IMR-90 (cell line): ENCODE results near the gene BLMH. TPM values are rescaled to one million over a fixed set of nuclear protein-coding genes. Genes with fewer than 3 reads are reported as not detected.

Experiments used
- ATAC-seq: fragments of 200-7000 bp; cut with Tn5 transposase; 2 replicates; pipeline ENCODE4 v1.9.1; 2020; ENCODE audit warnings: low read depth, mild to moderate bottlenecking, moderate library complexity
- BruUV-seq: library from RNA; stranded (reverse); fragments of 400-500 nt; replicated peaks from 2 replicates; lab custom pipeline; 2021; lab: Mats Ljungman, UMichigan
- CTCF ChIA-PET: fragments of 300-600 bp; formaldehyde crosslinking; extraction: SDS; loops from one replicate; lab custom pipeline; 2021; ENCODE audit warnings: antibody characterized with exemption; lab: Yijun Ruan, JAX
- POLR2A ChIA-PET: fragments of 300-600 bp; sonication (Branson Sonifier 250); formaldehyde crosslinking; loops from one replicate; lab custom pipeline; 2022; ENCODE audit warnings: antibody characterized with exemption; ENCODE audit not compliant: unreplicated experiment; lab: Charles Lee
- DNase-seq: peaks from one replicate; pipeline ENCODE4 v3.0.0; 2013
- H2AFZ ChIP-seq: replicated peaks from 2 replicates; pipeline ENCODE3; 2013; ENCODE audit warnings: low read length, mild to moderate bottlenecking; ENCODE audit not compliant: poor library complexity
- H2AK5ac ChIP-seq: 2 replicates; pipeline ENCODE4 v1.6.1; 2013; ENCODE audit warnings: low read depth, low read length, inconsistent platforms
- H2AK9ac ChIP-seq: replicated peaks from 2 replicates; pipeline ENCODE3; 2013; ENCODE audit warnings: mild to moderate bottlenecking, low read depth, low read length, moderate library complexity; ENCODE audit not compliant: poor library complexity
- H2BK120ac ChIP-seq: 2 replicates; pipeline ENCODE4 v1.6.1; 2013; ENCODE audit warnings: low read depth, low read length, inconsistent platforms
- H2BK15ac ChIP-seq: 3 replicates; pipeline ENCODE4 v1.6.1; 2013; ENCODE audit warnings: low read depth, low read length, inconsistent platforms
- H2BK20ac ChIP-seq: 2 replicates; pipeline ENCODE4 v1.6.1; 2013; ENCODE audit warnings: low read depth, mild to moderate bottlenecking, inconsistent platforms, low read length, moderate library complexity
- H2BK5ac ChIP-seq: 2 replicates; pipeline ENCODE4 v1.6.1; 2013; ENCODE audit warnings: mild to moderate bottlenecking, low read depth, low read length, inconsistent platforms; ENCODE audit not compliant: poor library complexity, severe bottlenecking
- H3K14ac ChIP-seq: replicated peaks from 2 replicates; pipeline ENCODE4 v1.6.1; 2013; ENCODE audit warnings: low read depth, low read length, inconsistent platforms
- H3K18ac ChIP-seq: 2 replicates; pipeline ENCODE4 v1.6.1; 2013; ENCODE audit warnings: low read depth, low read length, control low read depth
- H3K23ac ChIP-seq: 2 replicates; pipeline ENCODE4 v1.6.1; 2013; ENCODE audit warnings: low read depth, low read length, inconsistent platforms
- H3K27ac ChIP-seq: 2 replicates; pipeline ENCODE4 v1.5.1; 2013; ENCODE audit warnings: mild to moderate bottlenecking, control low read depth, low read length; ENCODE audit not compliant: insufficient read depth
- H3K27me3 ChIP-seq: 2 replicates; pipeline ENCODE4 v1.6.1; 2013; ENCODE audit warnings: low read length; ENCODE audit not compliant: control insufficient read depth, insufficient read depth
- H3K36me3 ChIP-seq: 2 replicates; pipeline ENCODE4 v1.6.1; 2013; ENCODE audit warnings: low read length, mixed read lengths; ENCODE audit not compliant: control insufficient read depth, insufficient read depth
- H3K4ac ChIP-seq: 2 replicates; pipeline ENCODE4 v1.6.1; 2013; ENCODE audit warnings: low read depth, low read length, inconsistent platforms
- H3K4me1 ChIP-seq: 2 replicates; pipeline ENCODE4 v1.6.1; 2013; ENCODE audit warnings: low read length, mixed read lengths; ENCODE audit not compliant: control insufficient read depth, insufficient read depth
- H3K4me2 ChIP-seq: 2 replicates; pipeline ENCODE4 v1.6.1; 2013; ENCODE audit warnings: low read depth, mild to moderate bottlenecking, control low read depth, low read length, moderate library complexity
- H3K4me3 ChIP-seq: 2 replicates; pipeline ENCODE4 v1.5.1; 2013; ENCODE audit warnings: low read depth, mild to moderate bottlenecking, control low read depth, low read length, moderate library complexity; ENCODE audit not compliant: insufficient read depth
- H3K56ac ChIP-seq: 2 replicates; pipeline ENCODE4 v1.6.1; 2013; ENCODE audit warnings: low read length, inconsistent platforms; ENCODE audit not compliant: insufficient read depth; ENCODE audit errors: extremely low read depth
- H3K79me1 ChIP-seq, 2 experiments: 2 replicates each; pipeline ENCODE4 v1.6.1; 2013; ENCODE audit warnings: low read length in 2 of 2, inconsistent platforms in 1 of 2, low read depth in 1 of 2
- H3K9ac ChIP-seq: 2 replicates; pipeline ENCODE4 v1.6.1; 2013; ENCODE audit warnings: low read depth, low read length, control low read depth
- H3K9me1 ChIP-seq: 2 replicates; pipeline ENCODE4 v1.6.1; 2013; ENCODE audit warnings: low read length, inconsistent platforms; ENCODE audit not compliant: insufficient read depth
- H3K9me3 ChIP-seq: 2 replicates; pipeline ENCODE4 v1.6.1; 2013; ENCODE audit warnings: low read length; ENCODE audit not compliant: control insufficient read depth, insufficient read depth
- H4K20me1 ChIP-seq: 2 replicates; pipeline ENCODE4 v1.6.1; 2013; ENCODE audit warnings: low read length, inconsistent platforms; ENCODE audit not compliant: insufficient read depth
- H4K5ac ChIP-seq: 2 replicates; pipeline ENCODE4 v1.6.1; 2013; ENCODE audit warnings: mild to moderate bottlenecking, low read depth, low read length, control low read depth
- H4K8ac ChIP-seq, 2 experiments: 2 replicates each; pipeline ENCODE4 v1.6.1; 2013; ENCODE audit warnings: low read depth in 2 of 2, low read length in 2 of 2, control low read depth in 1 of 2, inconsistent platforms in 1 of 2
- H4K91ac ChIP-seq: 2 replicates; pipeline ENCODE4 v1.6.1; 2013; ENCODE audit warnings: low read depth, low read length, inconsistent platforms; ENCODE audit not compliant: insufficient read depth
- BHLHE40 ChIP-seq: fragments of 150-350 bp; IDR thresholded peaks from 2 replicates; pipeline ENCODE4 v1.6.1; 2016; ENCODE audit warnings: mild to moderate bottlenecking, low read depth, low read length
- FOS ChIP-seq: fragments of 150-350 bp; IDR thresholded peaks from 2 replicates; pipeline ENCODE4 v1.6.1; 2016; ENCODE audit warnings: low read depth, low read length
- MAFK ChIP-seq: IDR thresholded peaks from 2 replicates; pipeline ENCODE4 v1.6.1; 2012; ENCODE audit warnings: low read depth, low read length, improper control_type of control experiment
- MAZ ChIP-seq: IDR thresholded peaks from 2 replicates; pipeline ENCODE4 v1.6.1; 2012; ENCODE audit warnings: low read depth, mild to moderate bottlenecking, low read length, improper control_type of control experiment, moderate library complexity, borderline replicate concordance
- NFE2L2 ChIP-seq: fragments of 150-350 bp; IDR thresholded peaks from 2 replicates; pipeline ENCODE4 v1.6.1; 2016; ENCODE audit warnings: low read depth, mild to moderate bottlenecking, low read length
- POLR2A ChIP-seq: IDR thresholded peaks from 2 replicates; pipeline ENCODE4 v1.6.1; 2012; ENCODE audit warnings: mild to moderate bottlenecking, low read depth, low read length
- RCOR1 ChIP-seq: IDR thresholded peaks from 2 replicates; pipeline ENCODE4 v1.6.1; 2012; ENCODE audit warnings: mild to moderate bottlenecking, low read length, improper control_type of control experiment; ENCODE audit not compliant: insufficient replicate concordance
- RFX5 ChIP-seq: IDR thresholded peaks from 2 replicates; pipeline ENCODE4 v1.8.0; 2012; ENCODE audit warnings: low read depth, mild to moderate bottlenecking, low read length, moderate library complexity
- SMC3 ChIP-seq: fragments of 150-350 bp; IDR thresholded peaks from 2 replicates; pipeline ENCODE4 v1.6.1; 2016; ENCODE audit warnings: low read depth, mild to moderate bottlenecking, antibody characterized with exemption, low read length, moderate library complexity
- WGBS, 2 experiments: methylation state at CpG; one replicate each; pipeline versions ENCODE4 v1.1.5 to v1.1.7; 2013; ENCODE audit warnings: missing lambda C conversion rate in 2 of 2; ENCODE audit not compliant: insufficient read length in 1 of 2; ENCODE audit errors: extremely low coverage in 2 of 2; 5-methylcytosine and 5-hydroxymethylcytosine counted together
- dilution Hi-C: fragments of 300-500 bp; cut with HindIII; formaldehyde crosslinking; loops from one replicate; pipeline ENCODE4 v1.14.3; 2018; ENCODE audit warnings: low sequenced_read_pairs; ENCODE audit not compliant: unreplicated experiment
- in situ Hi-C: fragments of 300-500 bp; cut with MboI; formaldehyde crosslinking; loops from 3 replicates; pipeline ENCODE4 v1.14.3; 2019; ENCODE audit warnings: low sequenced_read_pairs, inconsistent platforms, mixed read lengths
- intact Hi-C: fragments of 100-400 bp; cut with micrococcal nuclease; formaldehyde crosslinking; loops from 2 replicates; pipeline ENCODE4 v1.10.0; 2022
- polyA plus RNA-seq, 3 experiments: library from polyadenylated mRNA; depleted of rRNA; stranded (reverse); fragments of >200 nt; gene quantifications; 2 replicates each; pipeline ENCODE4 v1.2.3, GENCODE V29; 2012; ENCODE audit warnings: low replicate concordance in 1 of 3
- total RNA-seq: library from RNA; depleted of rRNA; stranded (reverse); fragments of >200 nt; gene quantifications from 2 replicates; pipeline ENCODE4 v1.2.3, GENCODE V29; 2012
- TF ChIP-seq, protein P1 (sequence below): conservative IDR thresholded peaks from 2 replicates; pipeline ENCODE4 v1.5.1; 2012; ENCODE audit warnings: mild to moderate bottlenecking, low read depth, low read length, improper control_type of control experiment

The BLMH gene
- total and polyA plus RNA-seq, 2 of the 4 experiments (the other 2 are of a cell fraction): 17.3 to 20.8 TPM

DNA sequence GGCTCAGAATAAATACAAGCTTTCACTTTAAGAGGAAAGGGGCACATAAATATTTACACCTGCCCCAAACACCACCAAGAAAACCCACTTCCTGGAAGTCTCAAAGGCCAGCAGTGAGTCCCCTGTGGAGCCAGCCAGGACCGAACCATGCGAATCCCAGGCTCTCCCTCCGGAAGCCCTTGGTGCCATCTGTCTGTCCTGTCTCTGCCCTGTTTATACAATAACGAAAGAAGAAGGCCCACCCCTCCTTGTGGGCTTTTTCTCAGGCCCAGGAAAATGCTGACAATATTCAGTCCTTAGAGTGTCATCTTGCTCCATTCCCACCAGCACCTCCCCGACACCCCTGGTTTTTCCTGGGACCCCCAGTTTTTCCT lies 52.7 kb downstream of the BLMH start:
- Histone ChIP-seq H3K18ac (no peak overlapping the region), H3K4me1 (peaks cover 5% of the 10 kb centered on the region; the same call in 1 of the 2 replicates), H3K27me3 (peaks cover 49% of the 10 kb centered on the region), H3K23ac (no peak overlapping the region), H3K36me3 (no peaks in the 10 kb centered on the region), H3K79me1 (no peaks in the 10 kb centered on the region), H3K27ac (no peak overlapping the region), H2BK5ac (no peak overlapping the region), H4K20me1 (no peaks in the 10 kb centered on the region), H3K4me2 (no peak overlapping the region), H4K91ac (no peak overlapping the region), H3K9me1 (no peaks in the 10 kb centered on the region; the same call in 1 of the 2 replicates), H2AK9ac (no peak overlapping the region), H2BK20ac (no peak overlapping the region), H3K14ac (no peak overlapping the region), H3K56ac (no peak overlapping the region), H3K9me3 (no peaks in the 10 kb centered on the region; the same call in 1 of the 2 replicates), H3K4me3 (no peak overlapping the region), H2BK15ac (no peak overlapping the region), H2AFZ (no peak overlapping the region), H2AK5ac (no peak overlapping the region), H2BK120ac (no peak overlapping the region), H4K5ac (no peak overlapping the region), H3K9ac (no peak overlapping the region), H3K4ac (no peak overlapping the region), H4K8ac (no peak overlapping the region)
- no peak for DNase-seq
- intact Hi-C loops (no loop called here), dilution Hi-C loops (no loop called here), in situ Hi-C loops (no loop called here)
- TF ChIP-seq POLR2A (no peak), RCOR1 (no peak), FOS (no peak), SMC3 (no peak), BHLHE40 (no peak), MAFK (no peak), MAZ (no peak), NFE2L2 (no peak), RFX5 (no peak)
- TF ChIP-seq, protein P1, sequence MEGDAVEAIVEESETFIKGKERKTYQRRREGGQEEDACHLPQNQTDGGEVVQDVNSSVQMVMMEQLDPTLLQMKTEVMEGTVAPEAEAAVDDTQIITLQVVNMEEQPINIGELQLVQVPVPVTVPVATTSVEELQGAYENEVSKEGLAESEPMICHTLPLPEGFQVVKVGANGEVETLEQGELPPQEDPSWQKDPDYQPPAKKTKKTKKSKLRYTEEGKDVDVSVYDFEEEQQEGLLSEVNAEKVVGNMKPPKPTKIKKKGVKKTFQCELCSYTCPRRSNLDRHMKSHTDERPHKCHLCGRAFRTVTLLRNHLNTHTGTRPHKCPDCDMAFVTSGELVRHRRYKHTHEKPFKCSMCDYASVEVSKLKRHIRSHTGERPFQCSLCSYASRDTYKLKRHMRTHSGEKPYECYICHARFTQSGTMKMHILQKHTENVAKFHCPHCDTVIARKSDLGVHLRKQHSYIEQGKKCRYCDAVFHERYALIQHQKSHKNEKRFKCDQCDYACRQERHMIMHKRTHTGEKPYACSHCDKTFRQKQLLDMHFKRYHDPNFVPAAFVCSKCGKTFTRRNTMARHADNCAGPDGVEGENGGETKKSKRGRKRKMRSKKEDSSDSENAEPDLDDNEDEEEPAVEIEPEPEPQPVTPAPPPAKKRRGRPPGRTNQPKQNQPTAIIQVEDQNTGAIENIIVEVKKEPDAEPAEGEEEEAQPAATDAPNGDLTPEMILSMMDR: no peak
- ChIA-PET CTCF (no interaction called here), POLR2A (no interaction called here)
- WGBS, 2 experiments: 47% methylated on average over 3 of the region's 5 CpGs; no CpG with 5 or more reads in 1 of the 2 experiments
- ATAC-seq: no peak
- no TSS peak for BruUV-seq
